ENCODE data around the gene LYST.

DNA sequence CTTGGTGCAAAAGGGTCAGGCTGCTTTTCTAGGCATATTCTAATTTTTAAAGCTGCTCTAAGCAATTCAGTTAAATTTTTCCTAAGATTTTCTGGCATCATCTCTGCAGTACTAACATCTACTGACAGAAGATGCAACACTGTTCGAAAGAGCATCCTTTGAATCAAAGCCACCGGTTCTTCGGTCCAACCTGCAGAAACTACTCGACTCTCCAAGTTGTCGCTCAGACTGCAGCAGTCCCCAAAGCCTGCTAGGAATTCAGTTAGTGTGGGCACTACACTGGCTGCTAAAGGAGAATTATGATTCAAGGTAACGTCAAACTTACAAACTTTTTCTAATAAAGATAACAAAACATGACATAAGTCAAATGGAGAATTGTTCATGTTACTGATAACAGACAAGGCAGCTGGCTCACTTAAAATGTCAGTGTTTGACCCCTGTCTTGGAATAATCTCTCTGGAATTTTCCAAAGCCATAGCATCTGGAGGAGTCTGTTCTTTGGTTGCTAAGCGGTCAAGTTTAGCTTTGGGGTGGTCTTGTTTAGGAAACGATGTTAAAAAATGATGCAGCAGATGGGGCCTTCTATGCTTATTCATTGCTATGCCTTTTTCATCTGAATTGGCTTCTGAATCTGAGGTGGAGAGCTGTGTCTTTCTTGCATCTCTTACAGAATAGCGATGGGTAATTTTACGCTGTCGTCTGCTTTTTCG lies 56.9 kb downstream of the LYST start:
- TF ChIP-seq, protein P1, sequence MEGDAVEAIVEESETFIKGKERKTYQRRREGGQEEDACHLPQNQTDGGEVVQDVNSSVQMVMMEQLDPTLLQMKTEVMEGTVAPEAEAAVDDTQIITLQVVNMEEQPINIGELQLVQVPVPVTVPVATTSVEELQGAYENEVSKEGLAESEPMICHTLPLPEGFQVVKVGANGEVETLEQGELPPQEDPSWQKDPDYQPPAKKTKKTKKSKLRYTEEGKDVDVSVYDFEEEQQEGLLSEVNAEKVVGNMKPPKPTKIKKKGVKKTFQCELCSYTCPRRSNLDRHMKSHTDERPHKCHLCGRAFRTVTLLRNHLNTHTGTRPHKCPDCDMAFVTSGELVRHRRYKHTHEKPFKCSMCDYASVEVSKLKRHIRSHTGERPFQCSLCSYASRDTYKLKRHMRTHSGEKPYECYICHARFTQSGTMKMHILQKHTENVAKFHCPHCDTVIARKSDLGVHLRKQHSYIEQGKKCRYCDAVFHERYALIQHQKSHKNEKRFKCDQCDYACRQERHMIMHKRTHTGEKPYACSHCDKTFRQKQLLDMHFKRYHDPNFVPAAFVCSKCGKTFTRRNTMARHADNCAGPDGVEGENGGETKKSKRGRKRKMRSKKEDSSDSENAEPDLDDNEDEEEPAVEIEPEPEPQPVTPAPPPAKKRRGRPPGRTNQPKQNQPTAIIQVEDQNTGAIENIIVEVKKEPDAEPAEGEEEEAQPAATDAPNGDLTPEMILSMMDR (IDR thresholded peaks at IDR 0.05), result no peak
- TF ChIP-seq POLR2A (IDR thresholded peaks at IDR 0.05; ENCODE audit: low read depth) (no peak), POLR2AphosphoS5 (IDR thresholded peaks at IDR 0.05) (no peak)
